SW480 (cell line): ENCODE results near the gene PDE6A.

ENCODE experiments used
- DNase-seq: peaks from one replicate; pipeline ENCODE4 v3.0.0-alpha.2; 2016; ENCODE audit warnings: low spot score

PDE6A gene

GRCh38 chr5:149930749-149931574, 13.6 kb downstream of the PDE6A start:
- no peak for DNase-seq

GRCh38 chr5:149930043-149930748, 14.4 kb downstream of the PDE6A start:
- no peak for DNase-seq

GRCh38 chr5:149924486-149924885, 20.1 kb downstream of the PDE6A start:
- no peak for DNase-seq

GRCh38 chr5:149922950-149923349, 21.6 kb downstream of the PDE6A start:
- DNase-seq: no peak

- no peak for DNase-seq
Observed at GRCh38 chr5:149921597-149921996, 23.0 kb downstream of the PDE6A start.

- no peak for DNase-seq
Observed at GRCh38 chr5:149917073-149917676, 27.4 kb downstream of the PDE6A start.

GRCh38 chr5:149916334-149917072, 28.1 kb downstream of the PDE6A start:
- no peak for DNase-seq

- no peak for DNase-seq
Observed at GRCh38 chr5:149915392-149916260, 29.0 kb downstream of the PDE6A start.

- no peak for DNase-seq
Observed at GRCh38 chr5:149913436-149914419, 30.9 kb downstream of the PDE6A start.

GRCh38 chr5:149912226-149912871, 32.2 kb downstream of the PDE6A start:
- no peak for DNase-seq

- no peak for DNase-seq
Observed at GRCh38 chr5:149911031-149911430, 33.6 kb downstream of the PDE6A start.

- no peak for DNase-seq
Observed at GRCh38 chr5:149907828-149908227, 36.8 kb downstream of the PDE6A start.

GRCh38 chr5:149904977-149905376, 39.6 kb downstream of the PDE6A start:
- DNase-seq: no peak

GRCh38 chr5:149904293-149904886, 40.2 kb downstream of the PDE6A start:
- no peak for DNase-seq

GRCh38 chr5:149903404-149903803, 41.2 kb downstream of the PDE6A start:
- DNase-seq: no peak

- DNase-seq: no peak
Observed at GRCh38 chr5:149902177-149902576, 42.4 kb downstream of the PDE6A start.

GRCh38 chr5:149901511-149901910, 43.1 kb downstream of the PDE6A start:
- no peak for DNase-seq

GRCh38 chr5:149900390-149900789, 44.2 kb downstream of the PDE6A start:
- no peak for DNase-seq

- DNase-seq: no peak
Observed at GRCh38 chr5:149898811-149899210, 45.8 kb downstream of the PDE6A start.
